ENCODE measurements around the gene PI4K2A. TPM values are rescaled to one million over a fixed set of nuclear protein-coding genes. Genes with fewer than 3 reads are reported as not detected.

Gene PI4K2A
- total RNA-seq (6.7 TPM), polyA plus RNA-seq (ENCODE audit: insufficient read depth in 1 of 8, insufficient read length in 8 of 8, low replicate concordance in 1 of 8) (10 to 100 TPM in 3 of 8 donors, 1 to 10 TPM in 5; 7.7 to 12.0 (median 9.9) TPM)
- long read RNA-seq, donor 1 = 0 reads
- long read RNA-seq, donor 2, full-length matches to known transcripts = 2 of 2 reads
- long read RNA-seq, donor 2, partial matches to known transcripts = 0 of 2 reads
- long read RNA-seq, donor 2, other reads (novel, unspliced or antisense) = 0 of 2 reads
- long read RNA-seq, donor 3, full-length matches to known transcripts = 7 of 17 reads
- long read RNA-seq, donor 3, partial matches to known transcripts = 0 of 17 reads
- long read RNA-seq, donor 3, other reads (novel, unspliced or antisense) = 10 of 17 reads
- long read RNA-seq, donor 4, full-length matches to known transcripts = 2 of 2 reads
- long read RNA-seq, donor 4, partial matches to known transcripts = 0 of 2 reads
- long read RNA-seq, donor 4, other reads (novel, unspliced or antisense) = 0 of 2 reads
- long read RNA-seq, donor 5, full-length matches to known transcripts = 4 of 4 reads
- long read RNA-seq, donor 5, partial matches to known transcripts = 0 of 4 reads
- long read RNA-seq, donor 5, other reads (novel, unspliced or antisense) = 0 of 4 reads
- long read RNA-seq, donor 6, full-length matches to known transcripts = 5 of 10 reads
- long read RNA-seq, donor 6, partial matches to known transcripts = 5 of 10 reads
- long read RNA-seq, donor 6, other reads (novel, unspliced or antisense) = 0 of 10 reads
- long read RNA-seq, donor 7, full-length matches to known transcripts = 1 of 1 reads
- long read RNA-seq, donor 7, partial matches to known transcripts = 0 of 1 reads
- long read RNA-seq, donor 7, other reads (novel, unspliced or antisense) = 0 of 1 reads
- long read RNA-seq, donor 8, full-length matches to known transcripts = 1 of 1 reads
- long read RNA-seq, donor 8, partial matches to known transcripts = 0 of 1 reads
- long read RNA-seq, donor 8, other reads (novel, unspliced or antisense) = 0 of 1 reads
- long read RNA-seq, donor 9, full-length matches to known transcripts = 3 of 3 reads
- long read RNA-seq, donor 9, partial matches to known transcripts = 0 of 3 reads
- long read RNA-seq, donor 9, other reads (novel, unspliced or antisense) = 0 of 3 reads
- long read RNA-seq, donor 10, full-length matches to known transcripts = 2 of 2 reads
- long read RNA-seq, donor 10, partial matches to known transcripts = 0 of 2 reads
- long read RNA-seq, donor 10, other reads (novel, unspliced or antisense) = 0 of 2 reads
- long read RNA-seq, donor 11, full-length matches to known transcripts = 1 of 1 reads
- long read RNA-seq, donor 11, partial matches to known transcripts = 0 of 1 reads
- long read RNA-seq, donor 11, other reads (novel, unspliced or antisense) = 0 of 1 reads

DNA sequence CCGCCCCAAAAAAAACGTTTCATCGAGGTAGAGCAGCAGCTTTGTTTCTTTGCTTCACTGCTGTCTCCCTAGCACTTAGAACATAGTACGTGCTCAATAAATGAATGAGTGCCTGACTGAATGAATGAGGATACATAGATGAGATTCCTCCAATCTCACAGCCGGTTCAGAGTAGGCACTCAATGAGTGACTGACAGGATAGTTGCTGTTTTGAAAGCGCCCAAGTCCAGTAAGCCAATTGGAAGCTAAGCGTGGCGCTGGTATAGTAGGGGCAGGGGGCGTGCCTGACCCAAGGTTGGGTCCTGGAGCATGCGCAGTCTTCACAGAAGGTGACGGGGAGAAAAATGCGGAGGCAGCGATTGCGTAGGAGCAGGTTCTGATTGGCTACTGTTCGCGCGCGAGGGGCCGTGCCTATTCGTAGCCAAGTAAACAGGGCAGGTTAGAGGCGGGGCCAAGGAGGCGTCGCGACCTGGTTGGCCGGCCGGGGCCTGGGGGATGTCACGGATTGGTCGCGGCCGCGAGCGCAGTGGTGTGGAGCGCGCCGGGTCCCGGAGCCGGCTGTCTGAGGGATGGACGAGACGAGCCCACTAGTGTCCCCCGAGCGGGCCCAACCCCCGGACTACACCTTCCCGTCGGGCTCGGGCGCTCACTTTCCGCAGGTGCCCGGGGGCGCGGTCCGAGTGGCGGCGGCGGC lies at the start of gene PI4K2A:
Gene PI4K2A (plus strand): TSS at position 498 of the 694 bp plus-strand sequence. CDS start 72 bp downstream, at position 570.
- Histone ChIP-seq H3K36me3 (ENCODE audit: control insufficient read depth, insufficient read depth, low read length) (peaks cover 12% of the 10 kb centered on the region), H3K27ac (ENCODE audit: low read length) (peak within 1 kb of the TSS; percentile 85), H3K9me3 (replicated peaks; ENCODE audit: control insufficient read depth, low read depth, low read length) (no peaks in the 10 kb centered on the region), H3K4me1 (ENCODE audit: control insufficient read depth, insufficient read depth, low read length) (peaks cover 11% of the 10 kb centered on the region), H3K4me3 (ENCODE audit: low read length) (peak within 1 kb of the TSS; percentile 75), H3K27me3 (ENCODE audit: control insufficient read depth, insufficient read depth, low read length) (no peaks in the 10 kb centered on the region)
- peak; percentile 99 for DNase-seq
- WGBS (ENCODE audit: insufficient coverage) = 0% methylated on average over 50 of the region's 54 CpGs

DNA sequence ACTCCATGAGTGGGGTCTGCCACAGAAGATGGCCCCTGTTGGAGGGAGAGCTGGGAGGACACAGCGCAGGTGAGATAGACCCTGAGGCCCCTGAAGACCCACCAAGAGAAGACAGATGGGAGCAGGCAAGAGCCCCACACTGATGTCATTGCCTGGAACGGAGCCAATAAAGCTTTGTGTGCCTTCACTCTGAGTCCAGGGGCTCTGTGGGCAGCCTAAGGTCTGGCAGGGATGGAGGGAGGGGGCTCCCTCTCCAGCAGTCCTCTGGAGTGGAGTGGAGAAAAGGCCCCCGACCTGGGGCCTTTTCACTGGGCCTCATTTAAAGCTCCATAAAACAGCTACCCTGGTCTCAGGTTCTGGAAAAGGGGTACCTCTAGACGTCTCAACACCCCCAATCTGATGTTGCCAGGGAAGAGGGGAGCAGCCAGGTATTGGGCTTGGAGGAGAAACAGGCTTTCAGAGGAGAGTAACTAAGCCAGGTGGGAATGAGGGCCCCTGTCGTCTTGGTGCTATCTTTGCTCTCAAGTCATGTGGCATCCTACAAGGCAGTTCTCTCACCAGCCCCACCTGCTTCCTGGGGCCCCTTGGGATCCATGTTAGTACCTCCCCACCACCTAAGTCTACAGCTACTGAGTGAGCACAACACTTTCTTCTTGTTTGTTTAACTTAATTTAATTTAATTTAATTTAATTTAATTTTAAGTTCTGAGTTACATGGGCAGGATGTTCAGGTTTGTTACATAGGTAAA lies 49.5 kb upstream of the PI4K2A start:
- Histone ChIP-seq H3K36me3 (ENCODE audit: control insufficient read depth, insufficient read depth, low read length) (no peaks in the 10 kb centered on the region), H3K4me3 (ENCODE audit: low read length) (no peak overlapping the region), H3K9me3 (replicated peaks; ENCODE audit: control insufficient read depth, low read depth, low read length) (no peaks in the 10 kb centered on the region), H3K27ac (ENCODE audit: low read length) (no peak overlapping the region), H3K27me3 (ENCODE audit: control insufficient read depth, insufficient read depth, low read length) (no peaks in the 10 kb centered on the region), H3K4me1 (ENCODE audit: control insufficient read depth, insufficient read depth, low read length) (peaks cover 11% of the 10 kb centered on the region)
- DNase-seq = no peak
- 54% methylated on average over 2 of the region's 5 CpGs for WGBS (ENCODE audit: insufficient coverage)

DNA sequence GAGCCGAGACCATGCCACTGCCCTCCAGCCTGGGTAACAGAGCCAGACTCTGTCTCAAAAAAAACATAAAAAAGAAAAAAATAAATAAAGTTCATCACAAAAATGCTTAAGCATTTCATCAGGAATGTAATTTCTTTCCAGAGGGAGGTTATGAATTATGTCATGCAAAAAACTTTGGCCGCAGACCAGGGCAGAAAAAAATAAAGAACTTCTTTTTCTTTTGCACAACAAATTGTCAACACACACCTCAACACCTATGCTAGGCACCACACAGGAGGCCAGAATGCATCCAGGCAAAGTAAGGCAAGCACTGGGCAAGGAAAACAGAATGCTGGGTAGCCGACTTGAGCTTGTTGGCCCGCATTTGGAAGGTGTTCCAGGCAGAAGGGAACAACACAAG lies 47.0 kb upstream of the PI4K2A start:
- no peaks in the 10 kb centered on the region for H3K27me3 ChIP-seq (ENCODE audit: control insufficient read depth, insufficient read depth, low read length)
- H3K4me3 ChIP-seq (ENCODE audit: low read length) = no peak overlapping the region
- H3K4me1 ChIP-seq (ENCODE audit: control insufficient read depth, insufficient read depth, low read length) = peaks cover 13% of the 10 kb centered on the region
- no peaks in the 10 kb centered on the region for H3K36me3 ChIP-seq (ENCODE audit: control insufficient read depth, insufficient read depth, low read length)
- DNase-seq = peak; percentile 79
- no peak overlapping the region for H3K27ac ChIP-seq (ENCODE audit: low read length)
- 60% methylated on average over 2 of the region's 4 CpGs for WGBS (ENCODE audit: insufficient coverage)
- no peaks in the 10 kb centered on the region for H3K9me3 ChIP-seq (replicated peaks; ENCODE audit: control insufficient read depth, low read depth, low read length)

GRCh38 chr10:97596101-97597082 lies 44.1 kb upstream of the PI4K2A start:
- H3K27me3 ChIP-seq (ENCODE audit: control insufficient read depth, insufficient read depth, low read length) = no peaks in the 10 kb centered on the region
- no peaks in the 10 kb centered on the region for H3K36me3 ChIP-seq (ENCODE audit: control insufficient read depth, insufficient read depth, low read length)
- H3K4me3 ChIP-seq (ENCODE audit: low read length) = no peak overlapping the region
- peaks cover 10% of the 10 kb centered on the region for H3K4me1 ChIP-seq (ENCODE audit: control insufficient read depth, insufficient read depth, low read length)
- peak overlapping the region; percentile 47 for H3K27ac ChIP-seq (ENCODE audit: low read length)
- H3K9me3 ChIP-seq (replicated peaks; ENCODE audit: control insufficient read depth, low read depth, low read length) = no peaks in the 10 kb centered on the region
- DNase-seq = peak; percentile 91
- 38% methylated on average over 5 of the region's 10 CpGs for WGBS (ENCODE audit: insufficient coverage)

GRCh38 chr10:97597778-97598177 lies 42.7 kb upstream of the PI4K2A start:
- no peak overlapping the region for H3K27ac ChIP-seq (ENCODE audit: low read length)

GRCh38 chr10:97598407-97599271 lies 41.8 kb upstream of the PI4K2A start:
- peaks cover 16% of the 10 kb centered on the region for H3K4me1 ChIP-seq (ENCODE audit: control insufficient read depth, insufficient read depth, low read length)
- no peak for DNase-seq
- H3K36me3 ChIP-seq (ENCODE audit: control insufficient read depth, insufficient read depth, low read length) = no peaks in the 10 kb centered on the region
- no peaks in the 10 kb centered on the region for H3K27me3 ChIP-seq (ENCODE audit: control insufficient read depth, insufficient read depth, low read length)
- no peak overlapping the region for H3K27ac ChIP-seq (ENCODE audit: low read length)
- H3K9me3 ChIP-seq (replicated peaks; ENCODE audit: control insufficient read depth, low read depth, low read length) = no peaks in the 10 kb centered on the region
- WGBS (ENCODE audit: insufficient coverage) = 91% methylated on average over 14 of the region's 19 CpGs
- no peak overlapping the region for H3K4me3 ChIP-seq (ENCODE audit: low read length)

More at GRCh38 chr10:97597778-97598177, 42.7 kb upstream of the PI4K2A start:
- DNase-seq = no peak
- Histone ChIP-seq H3K4me1 (ENCODE audit: control insufficient read depth, insufficient read depth, low read length) (peaks cover 18% of the 10 kb centered on the region), H3K4me3 (ENCODE audit: low read length) (no peak overlapping the region), H3K9me3 (replicated peaks; ENCODE audit: control insufficient read depth, low read depth, low read length) (no peaks in the 10 kb centered on the region), H3K27me3 (ENCODE audit: control insufficient read depth, insufficient read depth, low read length) (no peaks in the 10 kb centered on the region), H3K36me3 (ENCODE audit: control insufficient read depth, insufficient read depth, low read length) (no peaks in the 10 kb centered on the region)
- no CpG with 5 or more reads among the region's 2 CpGs for WGBS (ENCODE audit: insufficient coverage)

GRCh38 chr10:97599272-97599619 lies 41.2 kb upstream of the PI4K2A start:
- H3K9me3 ChIP-seq (replicated peaks; ENCODE audit: control insufficient read depth, low read depth, low read length) = no peaks in the 10 kb centered on the region
- WGBS (ENCODE audit: insufficient coverage) = 74% methylated on average over 2 of the region's 6 CpGs
- no peak overlapping the region for H3K4me3 ChIP-seq (ENCODE audit: low read length)
- DNase-seq = no peak
- H3K36me3 ChIP-seq (ENCODE audit: control insufficient read depth, insufficient read depth, low read length) = no peaks in the 10 kb centered on the region
- no peak overlapping the region for H3K27ac ChIP-seq (ENCODE audit: low read length)
- peaks cover 16% of the 10 kb centered on the region for H3K4me1 ChIP-seq (ENCODE audit: control insufficient read depth, insufficient read depth, low read length)
- H3K27me3 ChIP-seq (ENCODE audit: control insufficient read depth, insufficient read depth, low read length) = no peaks in the 10 kb centered on the region
